Erythroblast (primary cell): ENCODE measurements around the gene CDC45.

Experiments used
- DNase-seq, 2 experiments: peaks; one replicate each; lab custom pipeline; 2025; lab: John Stamatoyannopoulos, UW
- GATA1 ChIP-seq: IDR thresholded peaks from 2 replicates; pipeline ENCODE4 v1.6.1; 2011; ENCODE audit warnings: low read depth, mild to moderate bottlenecking, control low read depth, low read length, moderate library complexity
- POLR2A ChIP-seq: IDR thresholded peaks from 2 replicates; pipeline ENCODE4 v1.6.1; 2011; ENCODE audit warnings: mild to moderate bottlenecking, low read length

The CDC45 gene

DNA sequence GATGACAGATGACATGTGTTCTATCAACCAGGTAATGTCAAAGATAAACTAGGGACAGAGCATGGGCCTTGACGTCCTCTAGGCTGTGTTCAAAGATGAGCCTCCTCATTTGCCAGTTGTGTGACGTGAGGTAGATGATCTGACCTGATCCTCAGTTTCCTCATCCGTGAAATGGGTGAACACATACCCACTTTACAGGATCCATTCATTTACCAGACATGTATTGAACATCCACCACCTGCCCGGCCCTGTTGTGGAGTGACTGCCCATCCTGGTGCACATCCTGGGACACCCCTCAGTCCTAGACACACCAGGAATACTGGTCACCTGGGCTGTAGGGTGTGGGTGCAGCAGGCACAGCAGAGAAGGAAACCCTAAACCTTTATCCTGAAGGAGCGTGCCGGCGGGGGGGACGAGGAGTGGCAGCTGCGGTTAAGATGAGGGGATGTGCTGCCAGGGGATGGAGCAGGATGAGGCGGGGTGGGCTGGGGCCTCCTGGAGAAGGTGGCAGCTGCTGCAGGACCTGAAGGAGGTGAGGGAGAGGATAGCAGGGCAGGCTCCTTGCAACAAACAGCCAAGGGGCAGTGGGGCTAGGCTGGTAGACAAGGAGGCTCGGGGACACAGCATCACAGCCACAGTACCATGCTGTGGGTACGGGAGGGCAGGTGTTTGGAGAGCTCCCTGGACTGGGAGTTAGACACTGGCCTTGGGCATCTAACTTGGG, 36.1 kb downstream of the CDC45 start:
- TF ChIP-seq GATA1 = no peak
- no peak for TF ChIP-seq POLR2A
- no peak for DNase-seq

DNA sequence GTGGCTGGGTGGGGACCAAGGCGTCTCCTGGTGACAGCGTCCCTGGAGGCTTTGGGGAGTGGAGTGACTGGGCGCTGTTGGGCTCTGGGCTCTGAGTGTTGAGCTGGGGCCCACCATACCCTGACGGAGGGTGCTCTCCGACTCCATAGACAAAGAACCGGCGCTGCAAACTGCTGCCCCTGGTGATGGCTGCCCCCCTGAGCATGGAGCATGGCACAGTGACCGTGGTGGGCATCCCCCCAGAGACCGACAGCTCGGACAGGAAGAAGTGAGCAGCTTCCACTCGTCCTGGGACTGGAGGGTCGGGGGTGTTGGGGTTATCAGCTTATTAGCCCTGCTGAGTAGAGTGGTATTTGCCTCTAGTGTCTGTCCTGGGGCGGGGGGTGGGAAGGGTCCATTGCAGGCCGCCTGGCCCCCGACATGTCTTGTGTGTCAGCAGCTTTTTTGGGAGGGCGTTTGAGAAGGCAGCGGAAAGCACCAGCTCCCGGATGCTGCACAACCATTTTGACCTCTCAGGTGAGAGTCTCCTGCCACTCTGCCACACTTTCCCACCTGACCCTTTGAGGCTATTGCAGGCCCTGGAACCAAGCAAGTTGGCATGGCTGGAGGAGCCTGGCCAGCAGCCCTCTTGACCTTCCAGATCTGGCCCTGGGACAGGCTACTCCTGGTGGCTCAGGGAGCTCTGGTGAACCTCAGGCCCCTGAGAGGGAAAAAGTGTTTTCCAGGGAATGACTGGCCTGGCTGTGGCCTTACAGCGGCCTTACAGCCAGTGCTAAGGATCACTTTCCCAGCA, 36.9 kb downstream of the CDC45 start:
- TF ChIP-seq POLR2A (no peak), GATA1 (no peak)
- DNase-seq = no peak

DNA sequence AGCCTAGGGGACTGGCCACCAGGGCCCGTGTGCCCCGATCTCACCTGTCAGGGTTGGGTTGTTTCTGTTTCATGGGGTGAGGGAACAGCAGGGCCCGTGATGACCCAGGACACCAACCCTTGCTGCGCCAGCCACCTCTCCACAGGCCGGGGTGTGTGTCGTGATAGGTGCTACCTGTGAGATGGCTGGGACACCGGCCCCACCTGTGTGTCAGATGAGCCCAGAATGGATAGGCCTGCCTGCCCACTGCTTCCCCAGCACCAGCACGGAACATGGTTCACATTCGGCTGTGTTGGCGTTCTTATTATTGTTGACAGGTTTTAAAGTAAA, 37.4 kb downstream of the CDC45 start:
- TF ChIP-seq POLR2A (no peak), GATA1 (no peak)
- no peak for DNase-seq

DNA sequence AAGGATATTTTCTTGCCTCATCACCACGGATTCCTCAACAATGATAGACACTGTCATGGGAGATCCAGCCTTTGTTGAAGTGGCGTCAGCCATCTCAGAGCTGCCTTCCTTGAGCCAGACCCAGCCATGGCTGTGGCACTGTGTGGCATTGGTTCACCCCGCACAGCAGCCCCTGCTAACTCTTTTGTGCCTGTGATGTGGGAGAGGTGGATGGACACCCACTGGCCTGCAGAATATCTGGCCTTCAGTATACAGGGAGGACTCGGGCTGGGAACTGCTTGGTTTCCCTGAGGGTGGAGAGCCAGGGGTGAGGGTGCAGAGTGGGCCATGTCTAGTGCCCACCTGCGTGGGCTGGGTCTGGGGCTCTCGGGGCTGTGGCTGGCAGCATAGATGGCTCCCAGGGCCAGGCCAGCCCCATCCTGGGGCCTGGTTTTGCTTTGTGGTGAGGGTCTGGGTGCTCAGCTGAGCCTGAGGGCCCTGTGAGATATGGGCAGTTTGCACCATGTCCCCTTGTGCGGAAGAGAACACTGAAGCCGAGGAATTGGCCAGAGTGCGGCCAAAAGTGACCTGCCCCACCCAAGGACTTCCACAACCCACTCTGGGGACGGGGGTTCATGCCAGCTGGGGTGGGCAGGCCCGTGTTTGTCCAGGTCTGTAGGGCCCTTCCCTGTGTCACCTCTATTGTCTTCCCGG, 38.3 kb downstream of the CDC45 start:
- no peak for DNase-seq
- TF ChIP-seq GATA1 (no peak), POLR2A (no peak)

DNA sequence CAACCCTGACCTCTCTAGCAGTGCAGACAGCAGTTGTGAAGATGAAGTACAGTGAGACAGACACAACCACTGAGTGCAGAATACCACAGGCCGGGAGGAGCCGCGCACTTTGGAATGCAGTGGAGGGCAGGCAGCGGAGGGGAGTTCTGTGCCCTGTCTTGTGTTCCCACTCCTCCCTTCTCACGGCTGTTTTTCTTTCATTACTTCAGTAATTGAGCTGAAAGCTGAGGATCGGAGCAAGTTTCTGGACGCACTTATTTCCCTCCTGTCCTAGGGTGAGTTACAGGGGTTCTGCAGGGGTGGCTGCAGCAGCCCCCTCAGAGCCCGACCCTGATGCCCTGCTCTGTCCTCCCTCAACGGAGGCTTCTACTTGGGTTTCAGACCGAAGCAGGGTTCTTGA, 38.9 kb downstream of the CDC45 start:
- no peak for DNase-seq
- no peak for TF ChIP-seq GATA1
- TF ChIP-seq POLR2A = no peak

DNA sequence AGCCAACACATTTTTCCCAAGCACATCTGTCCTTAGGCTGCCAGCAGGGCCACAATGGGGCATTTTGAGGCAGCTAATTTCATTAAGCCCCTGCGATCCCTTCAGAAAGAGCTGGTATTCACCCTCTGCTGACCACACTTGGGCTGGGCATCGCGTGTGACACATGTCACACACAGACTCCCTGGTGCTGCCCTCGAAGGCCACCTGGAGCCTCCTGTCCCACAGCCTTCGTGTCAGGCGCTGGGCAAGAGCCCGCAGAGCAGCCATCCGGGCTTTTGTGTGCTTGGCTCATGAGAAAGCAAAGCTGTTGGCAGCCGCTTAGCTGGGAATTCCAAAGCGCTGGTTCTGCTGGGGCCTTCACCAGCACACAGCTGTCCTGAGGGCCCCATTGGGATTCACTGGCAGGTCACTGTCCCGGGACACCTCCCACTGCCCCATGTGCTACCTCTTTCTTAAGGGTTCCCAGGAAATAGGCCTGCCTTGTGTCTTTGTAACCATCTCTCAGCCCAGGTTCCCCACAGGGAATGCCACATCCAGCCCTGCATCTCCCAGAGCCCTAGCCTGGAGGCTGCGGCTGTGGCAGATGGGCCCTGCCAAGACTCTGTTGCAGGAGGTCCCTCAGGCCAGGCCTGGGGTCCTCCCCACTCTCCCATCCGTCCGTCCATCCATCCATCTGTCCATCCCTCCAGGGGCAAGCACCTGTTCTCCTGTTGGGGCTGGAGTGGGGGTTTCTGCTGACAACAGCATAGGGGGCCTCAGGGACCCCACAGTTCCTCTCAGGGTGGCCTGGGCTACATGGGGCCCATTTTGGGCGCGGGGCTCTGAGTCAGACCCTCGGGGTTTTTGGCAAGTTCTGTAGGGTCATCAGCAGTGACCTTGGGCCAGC, 39.6 kb downstream of the CDC45 start:
- no peak for TF ChIP-seq GATA1
- no peak for TF ChIP-seq POLR2A
- no peak for DNase-seq

DNA sequence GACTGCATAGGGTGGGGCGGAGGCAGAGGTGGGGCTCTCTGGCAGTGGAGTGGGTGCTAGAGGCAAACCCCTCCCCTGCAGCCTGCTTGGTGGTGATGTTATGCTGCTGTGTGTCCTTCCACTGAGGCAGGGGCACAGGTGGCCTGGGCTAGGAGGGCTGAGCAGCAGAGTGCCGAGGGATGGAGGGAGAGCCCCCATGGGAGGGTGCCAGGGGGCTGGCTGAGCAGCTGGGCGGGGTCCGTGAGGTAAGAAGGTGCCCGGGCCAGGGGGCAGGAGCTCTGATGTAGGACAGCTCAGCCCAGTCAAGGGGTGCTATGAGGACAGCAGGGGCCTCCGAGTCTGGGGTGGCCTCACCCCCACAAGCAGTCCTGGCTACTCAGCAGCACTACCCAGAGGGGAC, 40.3 kb downstream of the CDC45 start:
- no peak for TF ChIP-seq GATA1
- no peak for TF ChIP-seq POLR2A
- no peak for DNase-seq

DNA sequence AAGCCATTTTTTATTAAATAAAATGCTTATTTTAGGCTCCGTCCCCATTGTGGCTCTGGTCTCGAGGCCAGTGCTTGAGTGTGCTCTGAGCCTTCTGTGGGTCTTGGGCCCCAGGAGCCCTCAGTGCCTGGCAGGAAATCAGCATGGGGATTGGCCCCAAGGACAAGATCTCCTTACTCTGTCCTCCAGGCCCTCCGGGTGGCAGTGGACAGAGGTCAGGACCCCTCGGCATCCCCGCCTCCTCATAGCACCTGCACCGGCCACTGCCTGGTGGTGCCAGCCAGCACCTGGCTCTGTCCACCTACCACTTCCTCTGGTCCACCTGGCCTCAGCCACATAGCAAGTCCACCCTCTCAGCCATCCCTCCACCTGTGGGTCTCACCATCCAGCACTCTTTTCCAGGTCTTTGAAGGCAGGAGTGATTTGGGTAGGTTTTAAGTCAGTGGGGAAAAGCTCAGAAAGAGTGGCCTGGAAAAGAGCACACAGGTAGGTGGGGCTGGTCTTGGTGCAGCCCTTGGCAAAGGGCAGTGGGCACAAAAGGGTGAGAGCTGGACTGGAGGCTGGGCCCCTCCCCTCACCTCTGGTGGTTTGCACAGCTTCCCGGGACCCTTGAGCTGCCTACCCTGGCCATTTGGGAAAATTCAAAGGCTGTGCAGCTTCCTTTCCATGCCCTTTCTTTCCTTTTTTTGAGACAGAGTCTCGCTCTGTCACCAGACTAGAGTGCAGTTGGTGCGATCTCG, 41.0 kb downstream of the CDC45 start:
- TF ChIP-seq GATA1 = no peak
- no peak for TF ChIP-seq POLR2A
- no peak for DNase-seq

DNA sequence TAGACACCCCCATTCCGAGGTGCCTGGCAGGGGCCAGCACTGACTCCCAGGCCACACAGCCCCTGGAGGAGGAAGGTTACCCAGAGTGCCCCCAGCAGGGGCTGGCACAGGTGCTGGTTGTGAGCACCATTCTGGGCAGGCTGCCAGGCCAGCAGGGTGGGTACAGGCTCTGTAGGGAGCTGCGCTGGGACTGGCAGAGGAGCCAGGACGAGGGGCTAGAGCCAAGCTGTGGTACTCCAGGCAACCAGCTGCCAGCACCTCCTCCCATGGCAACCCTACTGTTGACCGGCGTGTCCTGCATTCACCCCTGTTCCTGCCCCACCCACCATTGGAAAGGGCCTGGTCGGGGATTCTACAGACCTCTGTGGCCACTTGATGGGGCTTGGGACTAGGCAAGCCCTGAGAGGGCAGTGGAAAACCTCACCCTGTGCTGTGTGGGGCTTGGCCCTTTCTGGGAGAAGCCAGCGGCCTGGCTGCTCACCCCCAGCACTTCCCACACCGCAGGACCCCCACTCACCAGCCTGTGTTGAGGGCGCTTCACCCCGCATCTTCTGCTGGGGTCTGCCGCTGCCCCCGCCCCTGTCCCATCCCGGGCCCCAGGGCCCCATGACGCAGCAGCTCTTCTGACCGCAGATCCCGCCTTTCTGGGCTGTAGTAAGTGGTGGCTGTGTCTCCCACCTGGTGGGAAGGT, 42.6 kb downstream of the CDC45 start:
- TF ChIP-seq POLR2A (no peak), GATA1 (no peak)
- DNase-seq = no peak

DNA sequence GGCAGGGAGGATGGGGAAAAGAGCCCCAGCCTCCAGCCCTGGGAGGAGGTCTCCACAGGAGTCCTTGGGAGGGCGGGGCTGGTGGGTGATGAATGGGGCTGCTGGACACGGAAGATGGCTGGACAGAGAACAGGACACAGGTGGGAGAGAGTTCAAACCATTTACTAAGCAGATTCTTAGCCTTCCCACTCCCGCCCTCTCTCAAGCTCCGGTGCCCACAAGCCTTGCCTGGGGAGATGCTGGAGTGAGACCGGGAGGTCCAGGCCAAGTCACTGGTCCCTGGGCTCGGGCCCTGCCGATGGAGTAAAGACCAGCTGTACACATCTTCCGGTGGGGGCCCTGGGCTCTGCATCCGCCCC, 43.1 kb downstream of the CDC45 start:
- DNase-seq = no peak
- TF ChIP-seq GATA1 (no peak), POLR2A (no peak)

DNA sequence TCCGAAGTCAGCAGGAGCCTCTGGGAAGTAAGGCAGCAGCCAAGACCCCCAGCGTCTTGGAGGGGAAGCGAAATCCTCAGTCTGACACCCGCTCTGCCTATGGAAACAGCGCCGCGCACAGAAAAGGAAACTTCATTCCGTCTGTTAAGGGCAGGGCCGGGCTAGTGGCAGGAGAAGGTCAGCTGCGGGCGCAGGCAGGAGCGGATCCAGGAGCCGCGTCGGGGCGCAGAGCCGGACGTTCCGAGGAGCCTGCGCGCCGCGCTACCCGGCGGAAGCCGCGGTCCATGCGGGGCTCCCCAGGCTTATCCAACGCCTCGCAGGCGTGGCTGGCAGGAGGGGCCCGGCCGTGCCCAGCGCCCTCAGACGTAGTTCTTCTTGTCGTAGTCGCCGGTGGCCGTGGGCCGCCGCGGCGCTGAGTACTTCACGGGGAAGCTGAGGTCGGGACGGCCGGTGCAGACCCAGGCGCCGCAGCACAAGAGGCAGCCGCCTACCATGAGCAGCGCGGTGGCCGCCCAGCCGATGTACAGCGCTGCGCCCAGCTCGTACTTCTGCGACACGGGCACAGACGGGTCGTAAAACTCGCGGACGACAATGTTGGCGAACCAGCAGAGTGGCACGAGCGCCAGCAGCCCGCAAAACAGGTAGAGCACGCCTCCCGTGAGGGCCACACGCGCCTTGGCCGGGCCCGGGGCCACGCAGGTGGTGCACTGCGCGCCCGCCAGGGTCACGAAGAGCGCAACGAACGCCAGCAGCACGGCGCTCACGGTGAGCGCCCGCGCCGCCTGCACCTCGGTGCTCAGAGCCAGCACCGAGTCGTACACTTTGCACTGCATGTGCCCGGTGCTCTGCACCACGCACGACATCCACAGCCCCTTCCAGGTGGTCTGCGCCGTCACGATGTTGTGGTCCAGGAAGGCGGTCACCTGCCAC, 43.8 kb downstream of the CDC45 start:
- peak; percentile 42 to 53 for DNase-seq
- no peak for TF ChIP-seq GATA1
- TF ChIP-seq POLR2A = no peak
